ENCODE data around the gene SUPT6H. TPM values are rescaled to one million over a fixed set of nuclear protein-coding genes. Genes with fewer than 3 reads are reported as not detected.

SUPT6H gene
- total and polyA plus RNA-seq, 2 donors (not counting 1 experiment from before 2014, with no cell fraction given) = 35.8 to 110 TPM

DNA sequence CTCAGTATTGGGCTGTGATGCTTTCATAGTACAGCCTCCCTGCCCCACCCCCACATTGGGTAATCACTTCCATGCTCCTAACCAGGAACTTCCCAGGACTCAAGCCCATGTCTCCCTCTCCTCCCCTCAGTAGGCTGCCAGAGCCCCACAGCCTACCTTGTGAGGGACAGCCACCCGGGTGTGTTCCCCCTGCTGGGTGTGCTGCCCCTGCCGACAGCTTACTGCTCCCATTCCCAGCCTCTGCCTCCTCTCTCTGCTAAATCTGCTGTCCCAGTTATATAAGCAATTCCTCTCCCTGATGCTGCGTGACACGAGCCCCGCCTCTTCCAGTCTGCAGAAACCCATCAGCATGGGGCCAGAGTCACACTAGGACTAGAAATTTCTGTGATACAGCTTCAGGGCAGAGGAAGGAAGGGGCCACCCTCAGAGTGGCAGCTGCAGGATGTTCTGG lies 48.0 kb upstream of the SUPT6H start, which contains the start of gene RSKR:
RSKR (minus strand) TSS at position 255 of the 451 bp plus-strand sequence; CDS start at position 231, 24 bp downstream.
- Mint-ChIP-seq H3K4me1 (peaks cover 38% of the 10 kb centered on the region), H3K4me3 (no peak within 1 kb of the TSS), H3K27ac (peak within 1 kb of the TSS; percentile 32), H3K9me3 (ENCODE audit: insufficient read depth) (no peaks in the 10 kb centered on the region), H3K27me3 (no peaks in the 10 kb centered on the region)
- no peak for ATAC-seq (ENCODE audit: low read depth)
- H3K4me2 ChIP-seq (replicated peaks; ENCODE audit: low read depth, low read length, poor library complexity, severe bottlenecking) = peak within 1 kb of the TSS; percentile 16
- H3K27ac ChIP-seq (ENCODE audit: low read length in 2 of 2) = peak within 1 kb of the TSS in 1 of 2 donors; percentile 46
- H3K27me3 ChIP-seq (replicated peaks in 1 of 4; ENCODE audit: control extremely low read depth in 1 of 4, control insufficient read depth in 3 of 4, insufficient read depth in 4 of 4, low read length in 3 of 4) = no peaks in the 10 kb centered on the region
- peaks cover 8 to 69% of the 10 kb centered on the region in 2 experiments for H3K36me3 ChIP-seq (replicated peaks in 1 of 2; ENCODE audit: control extremely low read depth in 1 of 2, control insufficient read depth in 1 of 2, extremely low read depth in 1 of 2, insufficient read depth in 2 of 2, low read length in 1 of 2)
- DNase-seq = no peak
- intact Hi-C loops (cut with micrococcal nuclease) = no loop called here
- H3K9ac ChIP-seq (ENCODE audit: low read length) = no peak within 1 kb of the TSS
- POLR2A ChIA-PET = no interaction called here
- no peak within 1 kb of the TSS for H3K4me3 ChIP-seq (ENCODE audit: control extremely low read depth in 1 of 5, extremely low read depth in 1 of 5, insufficient read depth in 1 of 5, low read depth in 2 of 5, low read length in 4 of 5)
- TF ChIP-seq EZH2 (IDR thresholded peaks at IDR 0.05; ENCODE audit: borderline replicate concordance, insufficient read depth, low read depth, low read length, poor library complexity, severe bottlenecking) = no peak
- TF ChIP-seq, protein P1, sequence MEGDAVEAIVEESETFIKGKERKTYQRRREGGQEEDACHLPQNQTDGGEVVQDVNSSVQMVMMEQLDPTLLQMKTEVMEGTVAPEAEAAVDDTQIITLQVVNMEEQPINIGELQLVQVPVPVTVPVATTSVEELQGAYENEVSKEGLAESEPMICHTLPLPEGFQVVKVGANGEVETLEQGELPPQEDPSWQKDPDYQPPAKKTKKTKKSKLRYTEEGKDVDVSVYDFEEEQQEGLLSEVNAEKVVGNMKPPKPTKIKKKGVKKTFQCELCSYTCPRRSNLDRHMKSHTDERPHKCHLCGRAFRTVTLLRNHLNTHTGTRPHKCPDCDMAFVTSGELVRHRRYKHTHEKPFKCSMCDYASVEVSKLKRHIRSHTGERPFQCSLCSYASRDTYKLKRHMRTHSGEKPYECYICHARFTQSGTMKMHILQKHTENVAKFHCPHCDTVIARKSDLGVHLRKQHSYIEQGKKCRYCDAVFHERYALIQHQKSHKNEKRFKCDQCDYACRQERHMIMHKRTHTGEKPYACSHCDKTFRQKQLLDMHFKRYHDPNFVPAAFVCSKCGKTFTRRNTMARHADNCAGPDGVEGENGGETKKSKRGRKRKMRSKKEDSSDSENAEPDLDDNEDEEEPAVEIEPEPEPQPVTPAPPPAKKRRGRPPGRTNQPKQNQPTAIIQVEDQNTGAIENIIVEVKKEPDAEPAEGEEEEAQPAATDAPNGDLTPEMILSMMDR (IDR thresholded peaks at IDR 0.05) = no peak
- CTCF ChIA-PET = interaction anchor here (0.6 to 15.2 kb wide), 6 partner anchors 35 to 117 kb away, joined by 3 to 220 read pairs (median 8); partner anchors contain the start of gene UNC119
- H3K79me2 ChIP-seq (ENCODE audit: control insufficient read depth, insufficient read depth, low read length) = no peaks in the 10 kb centered on the region
- H2AFZ ChIP-seq (ENCODE audit: insufficient read depth, low read depth, low read length, poor library complexity, severe bottlenecking) = no peak within 1 kb of the TSS
- no peaks in the 10 kb centered on the region for H3K9me3 ChIP-seq (ENCODE audit: control extremely low read depth in 1 of 3, control insufficient read depth in 2 of 3, insufficient read depth in 1 of 3, low read length in 2 of 3)
- H3K4me1 ChIP-seq (ENCODE audit: control insufficient read depth in 2 of 2, insufficient read depth in 2 of 2, low read length in 2 of 2) = peaks cover 22 to 33% of the 10 kb centered on the region in 2 donors
- H4K20me1 ChIP-seq (ENCODE audit: control insufficient read depth, insufficient read depth, low read length, poor library complexity, severe bottlenecking) = no peaks in the 10 kb centered on the region
- 14% methylated on average over 1 of the region's 5 CpGs for WGBS (ENCODE audit: insufficient coverage)

DNA sequence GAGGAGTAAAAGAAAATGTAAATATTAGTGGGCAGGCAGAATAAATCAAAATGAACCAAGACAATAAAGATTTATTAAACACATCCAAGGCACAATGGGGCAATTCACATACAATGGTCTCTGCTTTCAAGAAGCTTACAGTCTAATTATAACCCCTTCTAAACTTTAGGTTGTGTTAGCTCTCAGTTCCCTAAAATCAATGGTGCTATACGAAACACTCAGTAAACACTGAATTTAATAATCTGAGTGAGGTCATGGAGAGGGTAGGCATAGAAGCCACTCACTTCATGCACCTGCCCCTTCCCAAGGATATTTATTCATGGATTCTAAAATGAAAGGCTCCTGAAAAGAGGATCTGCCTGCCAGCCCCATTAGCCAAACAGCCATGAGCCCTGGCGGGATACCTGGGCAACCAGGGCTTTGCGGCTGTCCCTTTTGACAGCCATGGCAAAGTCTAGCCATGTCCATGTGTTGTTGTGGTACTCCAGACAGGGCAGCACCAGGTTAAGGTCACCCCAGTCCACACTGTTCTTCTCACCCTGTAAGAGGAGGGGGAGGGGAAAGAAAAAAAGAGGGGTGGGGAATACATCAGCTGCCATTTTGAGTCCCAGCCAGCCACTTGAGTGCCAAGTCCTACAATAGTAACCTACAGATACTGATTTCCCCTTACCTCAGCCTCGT lies 46.6 kb upstream of the SUPT6H start:
- no peaks in the 10 kb centered on the region for H3K27me3 ChIP-seq (replicated peaks in 1 of 4; ENCODE audit: control extremely low read depth in 1 of 4, control insufficient read depth in 3 of 4, insufficient read depth in 4 of 4, low read length in 3 of 4)
- intact Hi-C loops (cut with micrococcal nuclease) = no loop called here
- DNase-seq (no peak), ATAC-seq (ENCODE audit: low read depth) (peak; percentile 17)
- H3K9ac ChIP-seq (ENCODE audit: low read length) = no peak overlapping the region
- H3K4me2 ChIP-seq (replicated peaks; ENCODE audit: low read depth, low read length, poor library complexity, severe bottlenecking) = no peak overlapping the region
- H2AFZ ChIP-seq (ENCODE audit: insufficient read depth, low read depth, low read length, poor library complexity, severe bottlenecking) = no peak overlapping the region
- H3K27ac ChIP-seq (ENCODE audit: low read length in 2 of 2) = peak overlapping the region in 1 of 2 donors; percentile 26
- Mint-ChIP-seq H3K4me1 (peaks cover 38% of the 10 kb centered on the region), H3K27me3 (no peaks in the 10 kb centered on the region), H3K27ac (no peak overlapping the region), H3K9me3 (ENCODE audit: insufficient read depth) (no peaks in the 10 kb centered on the region), H3K4me3 (no peak overlapping the region)
- H3K79me2 ChIP-seq (ENCODE audit: control insufficient read depth, insufficient read depth, low read length) = no peaks in the 10 kb centered on the region
- no peak for TF ChIP-seq EZH2 (IDR thresholded peaks at IDR 0.05; ENCODE audit: borderline replicate concordance, insufficient read depth, low read depth, low read length, poor library complexity, severe bottlenecking)
- H3K36me3 ChIP-seq (replicated peaks in 1 of 2; ENCODE audit: control extremely low read depth in 1 of 2, control insufficient read depth in 1 of 2, extremely low read depth in 1 of 2, insufficient read depth in 2 of 2, low read length in 1 of 2) = peaks cover 9 to 76% of the 10 kb centered on the region in 2 experiments
- H3K9me3 ChIP-seq (ENCODE audit: control extremely low read depth in 1 of 3, control insufficient read depth in 2 of 3, insufficient read depth in 1 of 3, low read length in 2 of 3) = no peaks in the 10 kb centered on the region
- H3K4me3 ChIP-seq (ENCODE audit: control extremely low read depth in 1 of 5, extremely low read depth in 1 of 5, insufficient read depth in 1 of 5, low read depth in 2 of 5, low read length in 4 of 5) = no peak overlapping the region
- H4K20me1 ChIP-seq (ENCODE audit: control insufficient read depth, insufficient read depth, low read length, poor library complexity, severe bottlenecking) = no peaks in the 10 kb centered on the region
- WGBS (ENCODE audit: insufficient coverage) = 100% methylated on average over 2 of the region's 4 CpGs
- ChIA-PET CTCF (interaction anchor here (0.8 to 15.2 kb wide), 6 partner anchors 16 to 296 kb away, joined by 3 to 220 read pairs (median 3); no protein-coding TSS in a partner anchor), POLR2A (no interaction called here)
- H3K4me1 ChIP-seq (ENCODE audit: control insufficient read depth in 2 of 2, insufficient read depth in 2 of 2, low read length in 2 of 2) = peaks cover 22 to 33% of the 10 kb centered on the region in 2 donors
